ENCODE results near the gene TKT.
A peak's percentile ranks its signal among the peaks of the same experiment; 100 is the strongest.

TKT gene

GRCh38 chr3:53244271-53244670 lies 11.6 kb downstream of the TKT start:
- Histone ChIP-seq H3K4me1 (ENCODE audit: control insufficient read depth, insufficient read depth, low read depth, low read length) (peaks cover 52% of the 10 kb centered on the region), H2AFZ (ENCODE audit: low read depth, low read length) (no peak overlapping the region), H4K8ac (ENCODE audit: low read length) (no peak overlapping the region), H3K9me3 (ENCODE audit: control insufficient read depth, low read length) (no peaks in the 10 kb centered on the region), H3K23ac (ENCODE audit: low read length in 2 of 2) (no peak overlapping the region), H2BK120ac (ENCODE audit: low read depth, low read length) (no peak overlapping the region), H3K4me3 (ENCODE audit: insufficient read depth in 1 of 2, low read depth in 1 of 2, low read length in 2 of 2) (no peak overlapping the region), H3K4ac (ENCODE audit: low read depth in 1 of 2, low read length in 2 of 2) (no peak overlapping the region), H2BK12ac (ENCODE audit: low read length in 2 of 2) (peak overlapping the region in 1 of 2 experiments; percentile 25), H4K91ac (ENCODE audit: low read length) (no peak overlapping the region), H2BK5ac (ENCODE audit: low read depth, low read length, poor library complexity, severe bottlenecking) (no peak overlapping the region), H3K9ac (ENCODE audit: low read length) (peak overlapping the region; percentile 58), H3K18ac (ENCODE audit: low read depth in 1 of 2, low read length in 2 of 2) (no peak overlapping the region), H3K27me3 (ENCODE audit: control insufficient read depth in 1 of 2, insufficient read depth in 1 of 2, low read length in 2 of 2) (no peaks in the 10 kb centered on the region), H3K36me3 (ENCODE audit: control insufficient read depth in 1 of 2, insufficient read depth in 2 of 2, low read depth in 1 of 2, low read length in 2 of 2) (peaks cover 60% of the 10 kb centered on the region in 2 experiments), H3K27ac (ENCODE audit: low read length, poor library complexity, severe bottlenecking) (no peak overlapping the region), H2AK5ac (ENCODE audit: low read length, severe bottlenecking) (peak overlapping the region; percentile 30), H3K14ac (ENCODE audit: low read length in 2 of 2) (no peak overlapping the region), H2BK15ac (ENCODE audit: low read depth, poor library complexity, severe bottlenecking) (no peak overlapping the region), H3K79me1 (replicated peaks; ENCODE audit: low read length, poor library complexity, severe bottlenecking) (no peaks in the 10 kb centered on the region), H3K4me2 (ENCODE audit: low read length, poor library complexity, severe bottlenecking) (no peak overlapping the region)
- no peak for DNase-seq
- 97% methylated on average over 8 of the region's 8 CpGs for WGBS

GRCh38 chr3:53243785-53244184 lies 12.0 kb downstream of the TKT start:
- 81% methylated on average over 8 of the region's 8 CpGs for WGBS
- no peaks in the 10 kb centered on the region for H3K79me1 ChIP-seq (replicated peaks; ENCODE audit: low read length, poor library complexity, severe bottlenecking)
- no peak overlapping the region for H4K8ac ChIP-seq (ENCODE audit: low read length)

GRCh38 chr3:53243165-53243564 lies 12.7 kb downstream of the TKT start:
- Histone ChIP-seq H3K9ac (ENCODE audit: low read length) (peak overlapping the region; percentile 58), H3K4me1 (ENCODE audit: control insufficient read depth, insufficient read depth, low read depth, low read length) (peaks cover 55% of the 10 kb centered on the region), H3K4me3 (ENCODE audit: insufficient read depth in 1 of 2, low read depth in 1 of 2, low read length in 2 of 2) (peak overlapping the region in 1 of 2 experiments; percentile 37), H2AK5ac (ENCODE audit: low read length, severe bottlenecking) (no peak overlapping the region), H3K79me1 (replicated peaks; ENCODE audit: low read length, poor library complexity, severe bottlenecking) (no peaks in the 10 kb centered on the region), H2BK12ac (ENCODE audit: low read length in 2 of 2) (no peak overlapping the region), H3K27ac (ENCODE audit: low read length, poor library complexity, severe bottlenecking) (peak overlapping the region; percentile 79), H3K18ac (ENCODE audit: low read depth in 1 of 2, low read length in 2 of 2) (no peak overlapping the region), H3K14ac (ENCODE audit: low read length in 2 of 2) (no peak overlapping the region), H3K4ac (ENCODE audit: low read depth in 1 of 2, low read length in 2 of 2) (no peak overlapping the region), H3K4me2 (ENCODE audit: low read length, poor library complexity, severe bottlenecking) (no peak overlapping the region), H2BK5ac (ENCODE audit: low read depth, low read length, poor library complexity, severe bottlenecking) (no peak overlapping the region), H3K36me3 (ENCODE audit: control insufficient read depth in 1 of 2, insufficient read depth in 2 of 2, low read depth in 1 of 2, low read length in 2 of 2) (peaks cover 66% of the 10 kb centered on the region in 2 experiments), H2BK15ac (ENCODE audit: low read depth, poor library complexity, severe bottlenecking) (no peak overlapping the region), H3K23ac (ENCODE audit: low read length in 2 of 2) (no peak overlapping the region), H4K8ac (ENCODE audit: low read length) (no peak overlapping the region), H2BK120ac (ENCODE audit: low read depth, low read length) (no peak overlapping the region), H2AFZ (ENCODE audit: low read depth, low read length) (no peak overlapping the region), H4K91ac (ENCODE audit: low read length) (no peak overlapping the region), H3K27me3 (ENCODE audit: control insufficient read depth in 1 of 2, insufficient read depth in 1 of 2, low read length in 2 of 2) (no peaks in the 10 kb centered on the region), H3K9me3 (ENCODE audit: control insufficient read depth, low read length) (no peaks in the 10 kb centered on the region)
- 58% methylated on average over 14 of the region's 14 CpGs for WGBS
- peak; percentile 80 for DNase-seq

More at GRCh38 chr3:53243785-53244184, 12.0 kb downstream of the TKT start:
- Histone ChIP-seq H3K4me3 (ENCODE audit: insufficient read depth in 1 of 2, low read depth in 1 of 2, low read length in 2 of 2) (peak overlapping the region in 1 of 2 experiments; percentile 37), H3K9me3 (ENCODE audit: control insufficient read depth, low read length) (no peaks in the 10 kb centered on the region), H2BK12ac (ENCODE audit: low read length in 2 of 2) (peak overlapping the region in 1 of 2 experiments; percentile 25), H3K14ac (ENCODE audit: low read length in 2 of 2) (peak overlapping the region in 1 of 2 experiments; percentile 55), H3K9ac (ENCODE audit: low read length) (peak overlapping the region; percentile 58), H3K4ac (ENCODE audit: low read depth in 1 of 2, low read length in 2 of 2) (no peak overlapping the region), H3K23ac (ENCODE audit: low read length in 2 of 2) (peak overlapping the region in 1 of 2 experiments; percentile 34), H2AK5ac (ENCODE audit: low read length, severe bottlenecking) (peak overlapping the region; percentile 18), H3K4me1 (ENCODE audit: control insufficient read depth, insufficient read depth, low read depth, low read length) (peaks cover 52% of the 10 kb centered on the region), H2BK5ac (ENCODE audit: low read depth, low read length, poor library complexity, severe bottlenecking) (no peak overlapping the region), H2BK15ac (ENCODE audit: low read depth, poor library complexity, severe bottlenecking) (no peak overlapping the region), H3K18ac (ENCODE audit: low read depth in 1 of 2, low read length in 2 of 2) (no peak overlapping the region), H4K91ac (ENCODE audit: low read length) (no peak overlapping the region), H3K27me3 (ENCODE audit: control insufficient read depth in 1 of 2, insufficient read depth in 1 of 2, low read length in 2 of 2) (no peaks in the 10 kb centered on the region), H3K27ac (ENCODE audit: low read length, poor library complexity, severe bottlenecking) (peak overlapping the region; percentile 79), H3K36me3 (ENCODE audit: control insufficient read depth in 1 of 2, insufficient read depth in 2 of 2, low read depth in 1 of 2, low read length in 2 of 2) (peaks cover 63 to 64% of the 10 kb centered on the region in 2 experiments), H3K4me2 (ENCODE audit: low read length, poor library complexity, severe bottlenecking) (no peak overlapping the region), H2BK120ac (ENCODE audit: low read depth, low read length) (no peak overlapping the region), H2AFZ (ENCODE audit: low read depth, low read length) (no peak overlapping the region)
- DNase-seq: no peak

GRCh38 chr3:53242642-53243041 lies 13.2 kb downstream of the TKT start:
- H4K91ac ChIP-seq (ENCODE audit: low read length): peak overlapping the region; percentile 23
- no peaks in the 10 kb centered on the region for H3K9me3 ChIP-seq (ENCODE audit: control insufficient read depth, low read length)
- H3K4me3 ChIP-seq (ENCODE audit: insufficient read depth in 1 of 2, low read depth in 1 of 2, low read length in 2 of 2): peak overlapping the region in 1 of 2 experiments; percentile 37
- H2BK5ac ChIP-seq (ENCODE audit: low read depth, low read length, poor library complexity, severe bottlenecking): peak overlapping the region; percentile 2
- peak overlapping the region in 1 of 2 experiments; percentile 12 for H3K14ac ChIP-seq (ENCODE audit: low read length in 2 of 2)
- H4K8ac ChIP-seq (ENCODE audit: low read length): peak overlapping the region; percentile 8
- peak overlapping the region; percentile 52 for H2BK15ac ChIP-seq (ENCODE audit: low read depth, poor library complexity, severe bottlenecking)
- peak overlapping the region; percentile 91 for H2AK5ac ChIP-seq (ENCODE audit: low read length, severe bottlenecking)
- H3K36me3 ChIP-seq (ENCODE audit: control insufficient read depth in 1 of 2, insufficient read depth in 2 of 2, low read depth in 1 of 2, low read length in 2 of 2): peaks cover 61 to 64% of the 10 kb centered on the region in 2 experiments
- peak overlapping the region in 1 of 2 experiments; percentile 2 for H3K18ac ChIP-seq (ENCODE audit: low read depth in 1 of 2, low read length in 2 of 2)
- H2AFZ ChIP-seq (ENCODE audit: low read depth, low read length): no peak overlapping the region
- peak overlapping the region; percentile 79 for H3K27ac ChIP-seq (ENCODE audit: low read length, poor library complexity, severe bottlenecking)
- no peaks in the 10 kb centered on the region for H3K27me3 ChIP-seq (ENCODE audit: control insufficient read depth in 1 of 2, insufficient read depth in 1 of 2, low read length in 2 of 2)
- H3K79me1 ChIP-seq (replicated peaks; ENCODE audit: low read length, poor library complexity, severe bottlenecking): no peaks in the 10 kb centered on the region
- H3K9ac ChIP-seq (ENCODE audit: low read length): peak overlapping the region; percentile 58
- WGBS: 97% methylated on average over 4 of the region's 4 CpGs
- no peak overlapping the region for H3K4ac ChIP-seq (ENCODE audit: low read depth in 1 of 2, low read length in 2 of 2)
- H2BK120ac ChIP-seq (ENCODE audit: low read depth, low read length): peak overlapping the region; percentile 7
- peaks cover 57% of the 10 kb centered on the region for H3K4me1 ChIP-seq (ENCODE audit: control insufficient read depth, insufficient read depth, low read depth, low read length)
- no peak overlapping the region for H3K23ac ChIP-seq (ENCODE audit: low read length in 2 of 2)
- H2BK12ac ChIP-seq (ENCODE audit: low read length in 2 of 2): peak overlapping the region in 1 of 2 experiments; percentile 4
- H3K4me2 ChIP-seq (ENCODE audit: low read length, poor library complexity, severe bottlenecking): no peak overlapping the region
- DNase-seq: peak; percentile 50
